Mesendoderm (in vitro differentiated cells): ENCODE measurements around the gene FGF19.
A peak's percentile ranks its signal among the peaks of the same experiment; 100 is the strongest.

Experiments used
- DNase-seq: peaks from one replicate; pipeline ENCODE4 v3.0.0; 2013
- H2AK5ac ChIP-seq: 2 replicates; pipeline ENCODE4 v1.6.1; 2013; ENCODE audit warnings: low read length, inconsistent platforms
- H2BK120ac ChIP-seq: 2 replicates; pipeline ENCODE4 v1.6.1; 2013; ENCODE audit warnings: low read depth, mild to moderate bottlenecking, low read length, moderate library complexity, mixed read lengths
- H2BK15ac ChIP-seq: replicated peaks from 2 replicates; pipeline ENCODE4 v1.6.1; 2013; ENCODE audit warnings: low read depth, mild to moderate bottlenecking, moderate library complexity
- H2BK5ac ChIP-seq: 2 replicates; pipeline ENCODE4 v1.6.1; 2013; ENCODE audit warnings: low read length, inconsistent platforms
- H3K18ac ChIP-seq: 2 replicates; pipeline ENCODE4 v1.6.1; 2013; ENCODE audit warnings: mild to moderate bottlenecking, low read length, mixed read lengths
- H3K23ac ChIP-seq: one replicate; pipeline ENCODE4 v1.6.1; 2013; ENCODE audit warnings: low read length
- H3K27ac ChIP-seq: 2 replicates; pipeline ENCODE4 v1.5.1; 2013; ENCODE audit warnings: low read depth, mild to moderate bottlenecking, inconsistent platforms, low read length, moderate library complexity
- H3K27me3 ChIP-seq: 2 replicates; pipeline ENCODE4 v1.6.1; 2013; ENCODE audit warnings: low read length, control low read depth, mild to moderate bottlenecking, inconsistent platforms; ENCODE audit not compliant: insufficient read depth, poor library complexity
- H3K36me3 ChIP-seq: 2 replicates; pipeline ENCODE4 v1.6.1; 2013; ENCODE audit warnings: low read length, inconsistent platforms; ENCODE audit not compliant: control insufficient read depth, insufficient read depth
- H3K4ac ChIP-seq: one replicate; pipeline ENCODE4 v1.6.1; 2013; ENCODE audit warnings: low read depth, mild to moderate bottlenecking, low read length, moderate library complexity
- H3K4me1 ChIP-seq: 2 replicates; pipeline ENCODE4 v1.6.1; 2013; ENCODE audit warnings: low read depth, low read length, inconsistent platforms; ENCODE audit not compliant: control insufficient read depth
- H3K4me2 ChIP-seq: 2 replicates; pipeline ENCODE4 v1.6.1; 2013; ENCODE audit warnings: low read length
- H3K4me3 ChIP-seq: 2 replicates; pipeline ENCODE4 v1.5.1; 2013; ENCODE audit warnings: mild to moderate bottlenecking, low read length
- H3K56ac ChIP-seq: one replicate; pipeline ENCODE4 v1.6.1; 2013; ENCODE audit warnings: low read length
- H3K79me1 ChIP-seq: 2 replicates; pipeline ENCODE4 v1.6.1; 2013; ENCODE audit warnings: low read length, inconsistent platforms
- H3K79me2 ChIP-seq: 2 replicates; pipeline ENCODE4 v1.6.1; 2013; ENCODE audit warnings: mild to moderate bottlenecking, low read length; ENCODE audit not compliant: control insufficient read depth, insufficient read depth
- H3K9ac ChIP-seq: 2 replicates; pipeline ENCODE4 v1.6.1; 2013; ENCODE audit warnings: low read length, inconsistent platforms
- H4K5ac ChIP-seq: one replicate; pipeline ENCODE4 v1.6.1; 2013; ENCODE audit warnings: low read length
- H4K8ac ChIP-seq: one replicate; pipeline ENCODE4 v1.6.1; 2013; ENCODE audit warnings: low read depth, mild to moderate bottlenecking, control low read depth, low read length, moderate library complexity
- WGBS: extraction: QIAGEN DNeasy Blood & Tissue Kit; methylation state at CpG from one replicate; pipeline ENCODE4 v1.1.7; 2013; ENCODE audit warnings: low lambda C conversion rate, missing lambda C conversion rate; ENCODE audit not compliant: insufficient coverage; ENCODE audit errors: extremely low coverage; 5-methylcytosine and 5-hydroxymethylcytosine counted together

The FGF19 gene

GRCh38 chr11:69707176-69707575 is 3.4 kb upstream of the FGF19 start:
- no CpG with 5 or more reads among the region's 7 CpGs for WGBS
- no peak for DNase-seq
- no peaks in the 10 kb centered on the region for H3K79me1 ChIP-seq

GRCh38 chr11:69705901-69706787 is 2.3 kb upstream of the FGF19 start:
- H3K27ac ChIP-seq = no peak overlapping the region
- H2BK15ac ChIP-seq = no peak overlapping the region
- H3K27me3 ChIP-seq = peaks cover 2% of the 10 kb centered on the region
- H3K36me3 ChIP-seq = no peaks in the 10 kb centered on the region
- H4K5ac ChIP-seq = no peak overlapping the region
- H2AK5ac ChIP-seq = no peak overlapping the region
- DNase-seq = no peak
- no peaks in the 10 kb centered on the region for H3K4me1 ChIP-seq
- no peak overlapping the region for H3K23ac ChIP-seq
- no peak overlapping the region for H3K56ac ChIP-seq
- H2BK120ac ChIP-seq = no peak overlapping the region
- H3K4ac ChIP-seq = no peak overlapping the region
- no peak overlapping the region for H3K9ac ChIP-seq
- no peak overlapping the region for H3K4me2 ChIP-seq
- no peak overlapping the region for H4K8ac ChIP-seq
- H3K79me2 ChIP-seq = no peaks in the 10 kb centered on the region
- no peaks in the 10 kb centered on the region for H3K79me1 ChIP-seq
- H3K18ac ChIP-seq = no peak overlapping the region
- WGBS = no CpG with 5 or more reads among the region's 20 CpGs
- H2BK5ac ChIP-seq = no peak overlapping the region
- no peak overlapping the region for H3K4me3 ChIP-seq

More at GRCh38 chr11:69707176-69707575, 3.4 kb upstream of the FGF19 start:
- Histone ChIP-seq H4K8ac (no peak overlapping the region), H3K23ac (no peak overlapping the region), H3K9ac (no peak overlapping the region), H3K4ac (no peak overlapping the region), H3K79me2 (no peaks in the 10 kb centered on the region), H2AK5ac (no peak overlapping the region), H3K4me3 (no peak overlapping the region), H3K4me2 (no peak overlapping the region), H2BK120ac (no peak overlapping the region), H3K27me3 (peaks cover 2% of the 10 kb centered on the region), H2BK15ac (no peak overlapping the region), H3K4me1 (no peaks in the 10 kb centered on the region), H2BK5ac (no peak overlapping the region), H3K56ac (no peak overlapping the region), H4K5ac (no peak overlapping the region), H3K18ac (no peak overlapping the region), H3K36me3 (no peaks in the 10 kb centered on the region), H3K27ac (no peak overlapping the region)

DNA sequence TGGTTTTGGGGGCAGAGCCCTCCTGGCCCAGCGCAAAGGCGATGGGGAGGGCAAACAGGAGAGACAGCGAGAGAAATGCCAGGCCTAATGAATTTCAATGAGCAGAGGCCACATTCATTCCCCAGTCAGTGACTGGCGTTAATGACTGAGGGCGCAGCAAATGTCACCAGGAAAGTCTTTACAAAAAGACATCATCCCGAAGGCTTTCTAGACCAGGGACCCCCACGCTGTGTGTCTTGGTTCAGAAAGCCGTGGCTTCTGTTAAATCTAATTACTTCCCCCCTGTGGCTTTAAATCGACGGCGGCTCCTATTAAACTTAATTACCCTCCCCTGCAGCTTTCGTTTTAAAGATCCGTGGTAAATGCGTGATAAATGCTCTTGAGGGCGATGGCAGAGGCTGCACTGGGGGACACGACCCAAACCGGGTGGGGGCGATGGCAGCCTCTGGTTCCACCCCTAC is 1.6 kb upstream of the FGF19 start:
- Histone ChIP-seq H4K8ac (no peak overlapping the region), H3K23ac (no peak overlapping the region), H3K9ac (no peak overlapping the region), H2AK5ac (no peak overlapping the region), H3K4me3 (no peak overlapping the region), H3K79me2 (no peaks in the 10 kb centered on the region), H4K5ac (no peak overlapping the region), H2BK120ac (no peak overlapping the region), H3K18ac (no peak overlapping the region), H3K27ac (no peak overlapping the region), H3K56ac (no peak overlapping the region), H2BK5ac (no peak overlapping the region), H3K4ac (no peak overlapping the region), H3K79me1 (no peaks in the 10 kb centered on the region), H3K4me2 (no peak overlapping the region), H2BK15ac (no peak overlapping the region), H3K4me1 (no peaks in the 10 kb centered on the region), H3K27me3 (peaks cover 2% of the 10 kb centered on the region), H3K36me3 (no peaks in the 10 kb centered on the region)
- WGBS = no CpG with 5 or more reads among the region's 18 CpGs
- no peak for DNase-seq

DNA sequence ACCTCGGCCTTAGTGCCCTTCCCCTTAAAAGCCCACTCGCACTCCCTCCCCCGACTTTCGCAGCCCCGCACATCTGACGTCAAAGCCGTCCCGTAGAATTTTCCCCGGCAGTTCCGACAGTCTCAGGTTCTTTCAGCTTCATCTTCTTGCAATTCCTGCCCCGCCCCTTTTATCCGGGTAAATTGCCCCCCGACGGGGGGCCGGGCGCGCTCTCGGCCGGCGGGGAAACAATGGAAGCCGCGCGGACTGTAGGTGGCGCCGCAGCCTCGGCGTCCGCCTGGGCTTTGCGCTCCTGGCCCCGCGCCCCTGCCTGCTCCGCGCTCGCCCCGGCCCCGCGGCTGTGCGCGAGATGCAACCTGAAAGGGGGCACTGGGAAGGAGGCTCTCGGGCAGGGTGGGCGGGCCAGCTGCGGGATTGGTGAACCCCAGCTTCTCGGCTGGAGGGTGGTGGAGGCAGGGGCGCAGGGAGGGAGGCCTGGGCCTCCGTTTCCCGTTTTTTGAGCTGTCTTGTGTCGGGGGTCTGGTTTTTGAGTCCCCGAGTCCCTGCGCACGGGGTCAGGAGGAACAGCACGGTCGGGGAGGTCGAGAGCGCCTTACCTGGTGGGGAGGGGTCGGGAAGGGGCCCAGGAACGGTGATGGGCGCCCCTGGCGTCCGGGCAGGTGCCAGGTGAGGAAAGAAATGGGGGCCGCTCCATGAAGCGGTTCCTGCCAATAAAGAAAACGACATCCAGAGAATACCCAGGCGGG is 859 bp upstream of the FGF19 start:
- Histone ChIP-seq H4K8ac (no peak overlapping the region), H2BK15ac (no peak overlapping the region), H3K4me1 (no peaks in the 10 kb centered on the region), H3K79me1 (no peaks in the 10 kb centered on the region), H3K27me3 (peaks cover 2% of the 10 kb centered on the region), H3K27ac (no peak overlapping the region), H3K23ac (no peak overlapping the region), H3K18ac (peak overlapping the region; percentile 63), H2BK120ac (no peak overlapping the region), H3K79me2 (no peaks in the 10 kb centered on the region), H3K4me2 (peak overlapping the region; percentile 72), H4K5ac (no peak overlapping the region), H3K36me3 (no peaks in the 10 kb centered on the region), H3K9ac (peak overlapping the region; percentile 39), H2BK5ac (no peak overlapping the region), H3K4me3 (peak overlapping the region; percentile 22), H3K4ac (no peak overlapping the region), H3K56ac (peak overlapping the region; percentile 65), H2AK5ac (no peak overlapping the region)
- DNase-seq = peak; percentile 95
- no CpG with 5 or more reads among the region's 63 CpGs for WGBS

GRCh38 chr11:69703453-69703767 is 412 bp downstream of the FGF19 start:
- H2BK120ac ChIP-seq = no peak overlapping the region
- H3K27ac ChIP-seq = no peak overlapping the region
- no peak overlapping the region for H2AK5ac ChIP-seq
- H4K5ac ChIP-seq = no peak overlapping the region
- H3K18ac ChIP-seq = no peak overlapping the region
- peak overlapping the region; percentile 64 for H3K56ac ChIP-seq
- H3K9ac ChIP-seq = no peak overlapping the region
- H3K27me3 ChIP-seq = peaks cover 2% of the 10 kb centered on the region
- H3K79me1 ChIP-seq = no peaks in the 10 kb centered on the region
- H3K4me3 ChIP-seq = no peak overlapping the region
- H3K79me2 ChIP-seq = no peaks in the 10 kb centered on the region
- H2BK15ac ChIP-seq = no peak overlapping the region
- H3K4me2 ChIP-seq = peak overlapping the region; percentile 47
- H3K23ac ChIP-seq = no peak overlapping the region
- WGBS = no CpG with 5 or more reads among the region's 34 CpGs
- H4K8ac ChIP-seq = no peak overlapping the region
- no peak overlapping the region for H2BK5ac ChIP-seq
- no peaks in the 10 kb centered on the region for H3K4me1 ChIP-seq
- no peaks in the 10 kb centered on the region for H3K36me3 ChIP-seq
- no peak for DNase-seq
- H3K4ac ChIP-seq = no peak overlapping the region
